GM12801 (cell line): Measurements from ENCODE around the gene WNT9A.

Source experiments
- CTCF ChIP-seq: IDR thresholded peaks from one replicate; pipeline ENCODE4 v1.5.1; 2011; ENCODE audit warnings: control low read depth; ENCODE audit not compliant: insufficient read length; ENCODE audit errors: extremely low read depth

The WNT9A gene

DNA sequence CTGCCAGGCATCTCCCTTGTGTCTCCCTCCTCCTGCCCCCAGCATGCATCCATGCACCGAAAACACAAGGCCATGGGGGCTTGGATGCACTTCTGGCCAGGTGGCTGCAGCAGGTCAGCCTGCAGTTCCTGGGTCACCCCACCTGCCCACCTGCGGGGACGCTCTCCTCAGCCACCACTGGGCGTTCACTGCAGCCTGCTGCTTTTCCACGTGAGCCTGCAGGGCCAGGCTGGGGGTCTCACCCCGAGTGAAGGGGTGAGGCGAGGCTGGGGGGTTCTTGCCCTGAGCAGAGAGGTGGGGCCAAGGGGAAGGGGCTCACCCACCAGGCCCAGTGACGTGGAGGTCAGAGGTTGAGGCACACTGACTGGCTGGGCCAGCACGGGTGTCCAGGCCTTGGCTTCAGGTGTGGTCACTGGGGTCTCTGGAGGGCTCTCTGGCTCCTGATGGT, 64.6 kb downstream of the WNT9A start:
- no peak for TF ChIP-seq CTCF

GRCh38 chr1:227880342-227880924, 67.3 kb downstream of the WNT9A start:
- TF ChIP-seq CTCF: no peak

- TF ChIP-seq CTCF: no peak
These were observed 77.4 kb downstream of the WNT9A start for GRCh38 chr1:227870366-227870765.

DNA sequence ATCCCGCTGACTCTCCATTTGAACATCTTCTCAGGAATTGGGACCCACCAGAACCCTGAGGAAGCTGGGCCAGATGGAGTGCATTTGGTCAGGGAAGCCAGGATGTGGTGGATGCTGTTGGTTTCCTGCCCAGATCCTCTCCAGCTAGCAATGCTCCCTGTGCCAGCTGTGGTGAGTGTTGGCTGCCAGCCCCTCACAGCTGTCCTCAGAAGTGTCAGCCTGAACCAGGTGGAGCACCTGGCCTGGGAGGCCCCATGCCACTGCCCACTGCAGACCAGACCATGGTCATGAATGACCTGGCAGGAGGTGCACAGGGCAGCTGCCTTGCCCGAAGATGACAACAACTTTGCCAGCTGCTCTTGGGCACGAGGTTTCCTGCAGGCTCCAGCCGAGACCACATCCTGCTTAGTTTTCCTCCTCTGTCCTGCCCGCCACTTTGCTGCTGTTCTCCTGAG, 77.9 kb downstream of the WNT9A start:
- no peak for TF ChIP-seq CTCF

GRCh38 chr1:227869279-227869842, 78.4 kb downstream of the WNT9A start:
- TF ChIP-seq CTCF: no peak
